K562 (cell line): ENCODE data around the gene PYGO2. TPM values are rescaled to one million over a fixed set of nuclear protein-coding genes. Genes with fewer than 3 reads are reported as not detected.

ENCODE experiments used
- CBX2 ChIP-seq: fragments of 200-600 bp; sonication (generic); IDR thresholded peaks from one replicate; pipeline ENCODE4 v1.6.1; 2012; ENCODE audit warnings: mild to moderate bottlenecking, low read length, inconsistent platforms; ENCODE audit not compliant: insufficient read depth, poor library complexity, severe bottlenecking
- CHD1 ChIP-seq: fragments of 200-600 bp; sonication (generic); IDR thresholded peaks from one replicate; pipeline ENCODE4 v1.6.1; 2012; ENCODE audit warnings: mild to moderate bottlenecking, moderate library complexity, low read length, inconsistent platforms
- NR2C1 ChIP-seq, 2 experiments: fragments of 450-650 bp; IDR thresholded peaks; 2 replicates each; pipeline ENCODE4 v1.6.1; 2017; ENCODE audit warnings: mild to moderate bottlenecking in 2 of 2, antibody characterized with exemption in 1 of 2, inconsistent platforms in 1 of 2, missing compliant biosample characterization in 1 of 2, missing genetic modification characterization in 1 of 2
- PHF8 ChIP-seq: fragments of 200-600 bp; sonication (generic); IDR thresholded peaks from 2 replicates; pipeline ENCODE4 v1.6.1; 2012; ENCODE audit warnings: mixed run types, mild to moderate bottlenecking, inconsistent platforms, low read length, moderate library complexity, borderline replicate concordance
- ZSCAN32 ChIP-seq: fragments of 450-650 bp; formaldehyde crosslinking; IDR thresholded peaks from 2 replicates; pipeline ENCODE4 v1.4.0; 2020; ENCODE audit warnings: mild to moderate bottlenecking, moderate library complexity
- polyA plus RNA-seq, 8 experiments: library from polyadenylated mRNA; depleted of rRNA in 4 of 8; stranded (reverse) in 5 of 8; unstranded in 3 of 8; fragments of >200 nt; fragmentation: Nextera tagmentation in 2 of 8; fragmentation: Illumina TruSeq in 1 of 8; extraction: Ambion mirVana in 2 of 8; extraction: Trizol in 1 of 8; gene quantifications; 2 replicates each; pipeline versions ENCODE4 v1.2.1 to v1.2.3, GENCODE V29; 2011 to 2014; ENCODE audit warnings: inconsistent platforms in 1 of 8, missing spikeins in 1 of 8
- total RNA-seq, 7 experiments: library from RNA; depleted of rRNA in 6 of 7; stranded (reverse); fragments of >200 nt in 6 of 7; fragmentation: Illumina TruSeq in 2 of 7; extraction: Trizol in 2 of 7; gene quantifications; 2 replicates each; pipeline versions ENCODE4 v1.2.1 to v1.2.3, GENCODE V29; 2011 to 2021; ENCODE audit warnings: low replicate concordance in 1 of 7
- TF ChIP-seq, protein P1 (sequence below): fragments of 450-650 bp; IDR thresholded peaks from 2 replicates; pipeline ENCODE4 v1.6.1; 2017; ENCODE audit warnings: antibody characterized with exemption, mild to moderate bottlenecking
- TF ChIP-seq, protein P2 (sequence below), 2 experiments: fragments of 150-350 bp in 1 of 2; IDR thresholded peaks; 2 replicates each; pipeline ENCODE4 v1.6.1; 2012 to 2016; ENCODE audit warnings: low read depth in 2 of 2, low read length in 2 of 2, mild to moderate bottlenecking in 1 of 2, moderate library complexity in 1 of 2
- TF ChIP-seq, protein P3 (sequence below), 2 experiments: fragments of 450-650 bp; conservative IDR thresholded peaks; 2 replicates each; pipeline ENCODE4 v1.6.1; 2017; ENCODE audit warnings: mild to moderate bottlenecking in 2 of 2, moderate library complexity in 2 of 2

PYGO2 gene
- total and polyA plus RNA-seq, 9 of the 15 experiments (the other 6 are each of a cell fraction or from before 2014, with no cell fraction given) = 8.3 to 36.2 (median 18.2) TPM

DNA sequence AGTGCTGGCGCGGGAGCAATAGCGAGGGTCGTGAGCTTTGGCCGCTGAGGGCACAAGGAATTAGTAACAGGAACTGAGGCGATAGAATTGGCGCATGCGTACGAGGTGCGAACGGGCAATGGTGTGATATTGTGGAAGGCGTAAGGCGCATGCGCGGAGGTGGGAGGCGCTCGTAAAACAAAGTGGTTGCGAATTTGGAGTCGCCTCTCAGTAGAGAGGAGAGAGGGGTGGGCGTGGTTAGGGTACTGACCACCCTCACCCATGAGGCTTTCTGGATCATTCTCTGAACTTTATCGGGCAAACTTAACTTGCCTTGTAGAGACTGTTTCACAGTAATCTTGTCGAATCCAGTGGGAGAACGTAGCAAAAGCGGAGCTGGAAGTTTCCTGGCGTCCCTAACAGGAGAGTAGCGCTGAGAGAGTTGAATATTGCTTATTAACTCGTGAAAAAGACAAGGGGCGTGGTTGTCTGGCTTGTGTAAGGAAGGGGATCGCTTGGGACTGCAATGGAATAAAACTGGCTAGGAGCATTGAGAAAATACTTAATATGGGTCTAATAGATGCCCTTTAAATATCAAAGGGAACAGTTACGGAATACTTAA, 13.3 kb upstream of the PYGO2 start (continued):
- TF ChIP-seq, protein P1, sequence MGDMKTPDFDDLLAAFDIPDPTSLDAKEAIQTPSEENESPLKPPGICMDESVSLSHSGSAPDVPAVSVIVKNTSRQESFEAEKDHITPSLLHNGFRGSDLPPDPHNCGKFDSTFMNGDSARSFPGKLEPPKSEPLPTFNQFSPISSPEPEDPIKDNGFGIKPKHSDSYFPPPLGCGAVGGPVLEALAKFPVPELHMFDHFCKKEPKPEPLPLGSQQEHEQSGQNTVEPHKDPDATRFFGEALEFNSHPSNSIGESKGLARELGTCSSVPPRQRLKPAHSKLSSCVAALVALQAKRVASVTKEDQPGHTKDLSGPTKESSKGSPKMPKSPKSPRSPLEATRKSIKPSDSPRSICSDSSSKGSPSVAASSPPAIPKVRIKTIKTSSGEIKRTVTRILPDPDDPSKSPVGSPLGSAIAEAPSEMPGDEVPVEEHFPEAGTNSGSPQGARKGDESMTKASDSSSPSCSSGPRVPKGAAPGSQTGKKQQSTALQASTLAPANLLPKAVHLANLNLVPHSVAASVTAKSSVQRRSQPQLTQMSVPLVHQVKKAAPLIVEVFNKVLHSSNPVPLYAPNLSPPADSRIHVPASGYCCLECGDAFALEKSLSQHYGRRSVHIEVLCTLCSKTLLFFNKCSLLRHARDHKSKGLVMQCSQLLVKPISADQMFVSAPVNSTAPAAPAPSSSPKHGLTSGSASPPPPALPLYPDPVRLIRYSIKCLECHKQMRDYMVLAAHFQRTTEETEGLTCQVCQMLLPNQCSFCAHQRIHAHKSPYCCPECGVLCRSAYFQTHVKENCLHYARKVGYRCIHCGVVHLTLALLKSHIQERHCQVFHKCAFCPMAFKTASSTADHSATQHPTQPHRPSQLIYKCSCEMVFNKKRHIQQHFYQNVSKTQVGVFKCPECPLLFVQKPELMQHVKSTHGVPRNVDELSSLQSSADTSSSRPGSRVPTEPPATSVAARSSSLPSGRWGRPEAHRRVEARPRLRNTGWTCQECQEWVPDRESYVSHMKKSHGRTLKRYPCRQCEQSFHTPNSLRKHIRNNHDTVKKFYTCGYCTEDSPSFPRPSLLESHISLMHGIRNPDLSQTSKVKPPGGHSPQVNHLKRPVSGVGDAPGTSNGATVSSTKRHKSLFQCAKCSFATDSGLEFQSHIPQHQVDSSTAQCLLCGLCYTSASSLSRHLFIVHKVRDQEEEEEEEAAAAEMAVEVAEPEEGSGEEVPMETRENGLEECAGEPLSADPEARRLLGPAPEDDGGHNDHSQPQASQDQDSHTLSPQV = 0 out of 2 replicates have a peak, but pooled peaks have one; percentile 7
- TF ChIP-seq, protein P2, sequence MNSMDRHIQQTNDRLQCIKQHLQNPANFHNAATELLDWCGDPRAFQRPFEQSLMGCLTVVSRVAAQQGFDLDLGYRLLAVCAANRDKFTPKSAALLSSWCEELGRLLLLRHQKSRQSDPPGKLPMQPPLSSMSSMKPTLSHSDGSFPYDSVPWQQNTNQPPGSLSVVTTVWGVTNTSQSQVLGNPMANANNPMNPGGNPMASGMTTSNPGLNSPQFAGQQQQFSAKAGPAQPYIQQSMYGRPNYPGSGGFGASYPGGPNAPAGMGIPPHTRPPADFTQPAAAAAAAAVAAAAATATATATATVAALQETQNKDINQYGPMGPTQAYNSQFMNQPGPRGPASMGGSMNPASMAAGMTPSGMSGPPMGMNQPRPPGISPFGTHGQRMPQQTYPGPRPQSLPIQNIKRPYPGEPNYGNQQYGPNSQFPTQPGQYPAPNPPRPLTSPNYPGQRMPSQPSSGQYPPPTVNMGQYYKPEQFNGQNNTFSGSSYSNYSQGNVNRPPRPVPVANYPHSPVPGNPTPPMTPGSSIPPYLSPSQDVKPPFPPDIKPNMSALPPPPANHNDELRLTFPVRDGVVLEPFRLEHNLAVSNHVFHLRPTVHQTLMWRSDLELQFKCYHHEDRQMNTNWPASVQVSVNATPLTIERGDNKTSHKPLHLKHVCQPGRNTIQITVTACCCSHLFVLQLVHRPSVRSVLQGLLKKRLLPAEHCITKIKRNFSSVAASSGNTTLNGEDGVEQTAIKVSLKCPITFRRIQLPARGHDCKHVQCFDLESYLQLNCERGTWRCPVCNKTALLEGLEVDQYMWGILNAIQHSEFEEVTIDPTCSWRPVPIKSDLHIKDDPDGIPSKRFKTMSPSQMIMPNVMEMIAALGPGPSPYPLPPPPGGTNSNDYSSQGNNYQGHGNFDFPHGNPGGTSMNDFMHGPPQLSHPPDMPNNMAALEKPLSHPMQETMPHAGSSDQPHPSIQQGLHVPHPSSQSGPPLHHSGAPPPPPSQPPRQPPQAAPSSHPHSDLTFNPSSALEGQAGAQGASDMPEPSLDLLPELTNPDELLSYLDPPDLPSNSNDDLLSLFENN (IDR thresholded peaks at IDR 0.05; ENCODE audit: low read depth in 2 of 2, low read length in 2 of 2) = no peak; a peak in 1 of 4 replicates
- TF ChIP-seq NR2C1 (IDR thresholded peaks at IDR 0.05) (no peak), NR2C1 (tag; IDR thresholded peaks at IDR 0.05) (no peak), PHF8 (peak; percentile 37; the same call in 1 of the 2 replicates), CBX2 (no peak), CHD1 (peak; percentile 79), ZSCAN32 (CRISPR knock-in tag) (0 out of 2 replicates have a peak, but pooled peaks have one; percentile 16)
- TF ChIP-seq, protein P3, sequence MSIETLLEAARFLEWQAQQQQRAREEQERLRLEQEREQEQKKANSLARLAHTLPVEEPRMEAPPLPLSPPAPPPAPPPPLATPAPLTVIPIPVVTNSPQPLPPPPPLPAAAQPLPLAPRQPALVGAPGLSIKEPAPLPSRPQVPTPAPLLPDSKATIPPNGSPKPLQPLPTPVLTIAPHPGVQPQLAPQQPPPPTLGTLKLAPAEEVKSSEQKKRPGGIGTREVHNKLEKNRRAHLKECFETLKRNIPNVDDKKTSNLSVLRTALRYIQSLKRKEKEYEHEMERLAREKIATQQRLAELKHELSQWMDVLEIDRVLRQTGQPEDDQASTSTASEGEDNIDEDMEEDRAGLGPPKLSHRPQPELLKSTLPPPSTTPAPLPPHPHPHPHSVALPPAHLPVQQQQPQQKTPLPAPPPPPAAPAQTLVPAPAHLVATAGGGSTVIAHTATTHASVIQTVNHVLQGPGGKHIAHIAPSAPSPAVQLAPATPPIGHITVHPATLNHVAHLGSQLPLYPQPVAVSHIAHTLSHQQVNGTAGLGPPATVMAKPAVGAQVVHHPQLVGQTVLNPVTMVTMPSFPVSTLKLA (conservative IDR thresholded peaks at IDR 0.05) = peak; percentile 33 to 76; a peak in 3 of 4 replicates
